ENCODE measurements around the gene MIEF1.

The MIEF1 gene

GRCh38 chr22:39479254-39479653 is 22.8 kb upstream of the MIEF1 start:
- no peaks in the 10 kb centered on the region for H3K79me1 ChIP-seq (replicated peaks; ENCODE audit: low read length, poor library complexity, severe bottlenecking)
- H4K8ac ChIP-seq (ENCODE audit: low read length), result no peak overlapping the region
- H3K9me3 ChIP-seq (ENCODE audit: control insufficient read depth, low read length), result no peaks in the 10 kb centered on the region
- no peak overlapping the region for H3K14ac ChIP-seq (ENCODE audit: low read length in 2 of 2)
- no peak overlapping the region for H2AFZ ChIP-seq (ENCODE audit: low read depth, low read length)
- peaks cover 8% of the 10 kb centered on the region for H3K4me1 ChIP-seq (ENCODE audit: control insufficient read depth, insufficient read depth, low read depth, low read length)
- no peak overlapping the region for H3K23ac ChIP-seq (ENCODE audit: low read length in 2 of 2)
- H2BK15ac ChIP-seq (ENCODE audit: low read depth, poor library complexity, severe bottlenecking), result no peak overlapping the region
- no peak overlapping the region for H3K27ac ChIP-seq (ENCODE audit: low read length, poor library complexity, severe bottlenecking)
- H3K4me2 ChIP-seq (ENCODE audit: low read length, poor library complexity, severe bottlenecking), result no peak overlapping the region
- no peaks in the 10 kb centered on the region for H3K36me3 ChIP-seq (ENCODE audit: control insufficient read depth in 1 of 2, insufficient read depth in 2 of 2, low read depth in 1 of 2, low read length in 2 of 2)
- no peak overlapping the region for H3K4me3 ChIP-seq (ENCODE audit: insufficient read depth in 1 of 2, low read depth in 1 of 2, low read length in 2 of 2)
- 57% methylated on average over 3 of the region's 3 CpGs for WGBS
- no peak overlapping the region for H3K18ac ChIP-seq (ENCODE audit: low read depth in 1 of 2, low read length in 2 of 2)
- no peak for DNase-seq
- no peak overlapping the region for H4K91ac ChIP-seq (ENCODE audit: low read length)
- H3K9ac ChIP-seq (ENCODE audit: low read length), result no peak overlapping the region
- H2BK5ac ChIP-seq (ENCODE audit: low read depth, low read length, poor library complexity, severe bottlenecking), result no peak overlapping the region
- peaks cover 11 to 64% of the 10 kb centered on the region in 2 experiments for H3K27me3 ChIP-seq (ENCODE audit: control insufficient read depth in 1 of 2, insufficient read depth in 1 of 2, low read length in 2 of 2)
- H2AK5ac ChIP-seq (ENCODE audit: low read length, severe bottlenecking), result no peak overlapping the region
- no peak overlapping the region for H2BK12ac ChIP-seq (ENCODE audit: low read length in 2 of 2)
- H2BK120ac ChIP-seq (ENCODE audit: low read depth, low read length), result no peak overlapping the region
- no peak overlapping the region for H3K4ac ChIP-seq (ENCODE audit: low read depth in 1 of 2, low read length in 2 of 2)

GRCh38 chr22:39480557-39480956 is 21.5 kb upstream of the MIEF1 start:
- H3K4me2 ChIP-seq (ENCODE audit: low read length, poor library complexity, severe bottlenecking), result no peak overlapping the region
- H4K8ac ChIP-seq (ENCODE audit: low read length), result no peak overlapping the region
- H2AK5ac ChIP-seq (ENCODE audit: low read length, severe bottlenecking), result no peak overlapping the region
- H3K4me1 ChIP-seq (ENCODE audit: control insufficient read depth, insufficient read depth, low read depth, low read length), result peaks cover 3% of the 10 kb centered on the region
- H3K4ac ChIP-seq (ENCODE audit: low read depth in 1 of 2, low read length in 2 of 2), result no peak overlapping the region
- H3K23ac ChIP-seq (ENCODE audit: low read length in 2 of 2), result no peak overlapping the region
- H3K14ac ChIP-seq (ENCODE audit: low read length in 2 of 2), result no peak overlapping the region
- no peak overlapping the region for H3K27ac ChIP-seq (ENCODE audit: low read length, poor library complexity, severe bottlenecking)
- no peak overlapping the region for H2BK5ac ChIP-seq (ENCODE audit: low read depth, low read length, poor library complexity, severe bottlenecking)
- H3K4me3 ChIP-seq (ENCODE audit: insufficient read depth in 1 of 2, low read depth in 1 of 2, low read length in 2 of 2), result no peak overlapping the region
- no peak for DNase-seq
- H3K27me3 ChIP-seq (ENCODE audit: control insufficient read depth in 1 of 2, insufficient read depth in 1 of 2, low read length in 2 of 2), result peaks cover 11 to 54% of the 10 kb centered on the region in 2 experiments
- WGBS, result 80% methylated on average over 1 of the region's 1 CpG
- no peaks in the 10 kb centered on the region for H3K9me3 ChIP-seq (ENCODE audit: control insufficient read depth, low read length)
- no peak overlapping the region for H3K18ac ChIP-seq (ENCODE audit: low read depth in 1 of 2, low read length in 2 of 2)
- H3K9ac ChIP-seq (ENCODE audit: low read length), result no peak overlapping the region
- no peaks in the 10 kb centered on the region for H3K79me1 ChIP-seq (replicated peaks; ENCODE audit: low read length, poor library complexity, severe bottlenecking)
- no peak overlapping the region for H2BK15ac ChIP-seq (ENCODE audit: low read depth, poor library complexity, severe bottlenecking)
- H2AFZ ChIP-seq (ENCODE audit: low read depth, low read length), result no peak overlapping the region
- H4K91ac ChIP-seq (ENCODE audit: low read length), result no peak overlapping the region
- H2BK120ac ChIP-seq (ENCODE audit: low read depth, low read length), result no peak overlapping the region
- H2BK12ac ChIP-seq (ENCODE audit: low read length in 2 of 2), result no peak overlapping the region
- no peaks in the 10 kb centered on the region for H3K36me3 ChIP-seq (ENCODE audit: control insufficient read depth in 1 of 2, insufficient read depth in 2 of 2, low read depth in 1 of 2, low read length in 2 of 2)

GRCh38 chr22:39481054-39481453 is 21.0 kb upstream of the MIEF1 start:
- H3K4me1 ChIP-seq (ENCODE audit: control insufficient read depth, insufficient read depth, low read depth, low read length), result peaks cover 3% of the 10 kb centered on the region
- H3K27ac ChIP-seq (ENCODE audit: low read length, poor library complexity, severe bottlenecking), result no peak overlapping the region
- H3K4me2 ChIP-seq (ENCODE audit: low read length, poor library complexity, severe bottlenecking), result no peak overlapping the region
- H4K8ac ChIP-seq (ENCODE audit: low read length), result no peak overlapping the region
- H3K23ac ChIP-seq (ENCODE audit: low read length in 2 of 2), result no peak overlapping the region
- no peak overlapping the region for H3K18ac ChIP-seq (ENCODE audit: low read depth in 1 of 2, low read length in 2 of 2)
- no peak overlapping the region for H2AK5ac ChIP-seq (ENCODE audit: low read length, severe bottlenecking)
- H3K9me3 ChIP-seq (ENCODE audit: control insufficient read depth, low read length), result no peaks in the 10 kb centered on the region
- H3K36me3 ChIP-seq (ENCODE audit: control insufficient read depth in 1 of 2, insufficient read depth in 2 of 2, low read depth in 1 of 2, low read length in 2 of 2), result no peaks in the 10 kb centered on the region
- H2AFZ ChIP-seq (ENCODE audit: low read depth, low read length), result no peak overlapping the region
- peaks cover 11 to 53% of the 10 kb centered on the region in 2 experiments for H3K27me3 ChIP-seq (ENCODE audit: control insufficient read depth in 1 of 2, insufficient read depth in 1 of 2, low read length in 2 of 2)
- H2BK5ac ChIP-seq (ENCODE audit: low read depth, low read length, poor library complexity, severe bottlenecking), result no peak overlapping the region
- no peak for DNase-seq
- no peak overlapping the region for H3K4ac ChIP-seq (ENCODE audit: low read depth in 1 of 2, low read length in 2 of 2)
- no peaks in the 10 kb centered on the region for H3K79me1 ChIP-seq (replicated peaks; ENCODE audit: low read length, poor library complexity, severe bottlenecking)
- WGBS, result 92% methylated on average over 16 of the region's 16 CpGs
- H3K14ac ChIP-seq (ENCODE audit: low read length in 2 of 2), result no peak overlapping the region
- no peak overlapping the region for H2BK12ac ChIP-seq (ENCODE audit: low read length in 2 of 2)
- H2BK120ac ChIP-seq (ENCODE audit: low read depth, low read length), result no peak overlapping the region
- no peak overlapping the region for H2BK15ac ChIP-seq (ENCODE audit: low read depth, poor library complexity, severe bottlenecking)
- H3K9ac ChIP-seq (ENCODE audit: low read length), result no peak overlapping the region
- peak overlapping the region; percentile 43 for H4K91ac ChIP-seq (ENCODE audit: low read length)
- H3K4me3 ChIP-seq (ENCODE audit: insufficient read depth in 1 of 2, low read depth in 1 of 2, low read length in 2 of 2), result no peak overlapping the region

GRCh38 chr22:39481595-39481994 is 20.5 kb upstream of the MIEF1 start:
- Histone ChIP-seq H2BK120ac (ENCODE audit: low read depth, low read length) (no peak overlapping the region), H2BK12ac (ENCODE audit: low read length in 2 of 2) (no peak overlapping the region), H3K4me3 (ENCODE audit: insufficient read depth in 1 of 2, low read depth in 1 of 2, low read length in 2 of 2) (no peak overlapping the region), H3K27ac (ENCODE audit: low read length, poor library complexity, severe bottlenecking) (no peak overlapping the region), H3K9ac (ENCODE audit: low read length) (no peak overlapping the region), H3K79me1 (replicated peaks; ENCODE audit: low read length, poor library complexity, severe bottlenecking) (no peaks in the 10 kb centered on the region), H3K4me2 (ENCODE audit: low read length, poor library complexity, severe bottlenecking) (no peak overlapping the region), H4K91ac (ENCODE audit: low read length) (no peak overlapping the region), H3K27me3 (ENCODE audit: control insufficient read depth in 1 of 2, insufficient read depth in 1 of 2, low read length in 2 of 2) (peaks cover 11 to 47% of the 10 kb centered on the region in 2 experiments), H2BK15ac (ENCODE audit: low read depth, poor library complexity, severe bottlenecking) (no peak overlapping the region), H3K9me3 (ENCODE audit: control insufficient read depth, low read length) (no peaks in the 10 kb centered on the region), H3K14ac (ENCODE audit: low read length in 2 of 2) (no peak overlapping the region), H4K8ac (ENCODE audit: low read length) (no peak overlapping the region), H3K18ac (ENCODE audit: low read depth in 1 of 2, low read length in 2 of 2) (no peak overlapping the region), H2AK5ac (ENCODE audit: low read length, severe bottlenecking) (no peak overlapping the region), H3K4me1 (ENCODE audit: control insufficient read depth, insufficient read depth, low read depth, low read length) (peaks cover 3% of the 10 kb centered on the region), H3K23ac (ENCODE audit: low read length in 2 of 2) (no peak overlapping the region), H2BK5ac (ENCODE audit: low read depth, low read length, poor library complexity, severe bottlenecking) (no peak overlapping the region), H2AFZ (ENCODE audit: low read depth, low read length) (no peak overlapping the region), H3K4ac (ENCODE audit: low read depth in 1 of 2, low read length in 2 of 2) (no peak overlapping the region), H3K36me3 (ENCODE audit: control insufficient read depth in 1 of 2, insufficient read depth in 2 of 2, low read depth in 1 of 2, low read length in 2 of 2) (no peaks in the 10 kb centered on the region)
- DNase-seq, result no peak
- 80% methylated on average over 5 of the region's 5 CpGs for WGBS

Data from mesenchymal stem cell (in vitro differentiated cells and primary cell).